NB4 (cell line): ENCODE results near the gene KIF1C.

Source experiments
- POLR2A ChIP-seq: IDR thresholded peaks from 2 replicates; pipeline ENCODE4 v1.6.1; 2011; ENCODE audit warnings: mild to moderate bottlenecking; ENCODE audit not compliant: insufficient read length; ENCODE audit errors: extremely low read depth
- TF ChIP-seq, protein P1 (sequence below): IDR thresholded peaks from one replicate; pipeline ENCODE4 v1.5.1; 2012; ENCODE audit warnings: low read depth, low read length
- TF ChIP-seq, protein P2 (sequence below): IDR thresholded peaks from 2 replicates; pipeline ENCODE4 v1.6.1; 2011; ENCODE audit warnings: low read depth, low read length

DNA sequence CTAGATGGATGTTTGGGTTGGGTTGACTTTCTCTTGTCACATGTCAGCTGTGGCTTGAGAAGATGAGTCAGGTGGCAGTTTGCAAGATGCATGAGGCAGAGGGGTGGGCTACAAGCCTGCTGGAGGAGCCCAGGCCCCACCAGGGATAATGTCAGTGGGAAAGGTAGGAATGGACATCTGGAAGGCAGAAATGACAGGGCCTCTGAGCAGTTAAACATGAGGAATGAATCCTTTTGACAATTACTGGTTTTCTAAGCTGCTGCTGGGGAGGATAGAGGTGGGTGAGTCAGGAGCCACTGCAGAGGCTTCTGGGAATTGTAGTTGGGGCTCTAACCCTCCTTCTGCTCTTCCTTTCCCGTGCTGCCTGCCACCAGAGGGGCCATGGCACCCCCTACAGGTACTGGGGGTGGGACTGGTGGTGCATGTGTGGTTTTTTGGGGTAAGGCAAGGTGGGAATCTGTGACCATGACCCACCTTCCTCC, 21.8 kb downstream of the KIF1C start:
- TF ChIP-seq, protein P1, sequence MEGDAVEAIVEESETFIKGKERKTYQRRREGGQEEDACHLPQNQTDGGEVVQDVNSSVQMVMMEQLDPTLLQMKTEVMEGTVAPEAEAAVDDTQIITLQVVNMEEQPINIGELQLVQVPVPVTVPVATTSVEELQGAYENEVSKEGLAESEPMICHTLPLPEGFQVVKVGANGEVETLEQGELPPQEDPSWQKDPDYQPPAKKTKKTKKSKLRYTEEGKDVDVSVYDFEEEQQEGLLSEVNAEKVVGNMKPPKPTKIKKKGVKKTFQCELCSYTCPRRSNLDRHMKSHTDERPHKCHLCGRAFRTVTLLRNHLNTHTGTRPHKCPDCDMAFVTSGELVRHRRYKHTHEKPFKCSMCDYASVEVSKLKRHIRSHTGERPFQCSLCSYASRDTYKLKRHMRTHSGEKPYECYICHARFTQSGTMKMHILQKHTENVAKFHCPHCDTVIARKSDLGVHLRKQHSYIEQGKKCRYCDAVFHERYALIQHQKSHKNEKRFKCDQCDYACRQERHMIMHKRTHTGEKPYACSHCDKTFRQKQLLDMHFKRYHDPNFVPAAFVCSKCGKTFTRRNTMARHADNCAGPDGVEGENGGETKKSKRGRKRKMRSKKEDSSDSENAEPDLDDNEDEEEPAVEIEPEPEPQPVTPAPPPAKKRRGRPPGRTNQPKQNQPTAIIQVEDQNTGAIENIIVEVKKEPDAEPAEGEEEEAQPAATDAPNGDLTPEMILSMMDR = peak; percentile 26
- TF ChIP-seq POLR2A = no peak
- TF ChIP-seq, protein P2, sequence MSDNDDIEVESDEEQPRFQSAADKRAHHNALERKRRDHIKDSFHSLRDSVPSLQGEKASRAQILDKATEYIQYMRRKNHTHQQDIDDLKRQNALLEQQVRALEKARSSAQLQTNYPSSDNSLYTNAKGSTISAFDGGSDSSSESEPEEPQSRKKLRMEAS = no peak
